Bronchial epithelial cell (primary cell): ENCODE results near the gene AGAP1. TPM values are rescaled to one million over a fixed set of nuclear protein-coding genes. Genes with fewer than 3 reads are reported as not detected.

ENCODE experiments used
- DNase-seq: peaks from one replicate; pipeline ENCODE4 v3.0.0-alpha.2; 2010; ENCODE audit warnings: low read depth
- FAIRE-seq: peaks from 2 replicates; lab custom pipeline; 2011; peaks lifted over from hg19 to GRCh38; lab: Jason Lieb, UNC
- H3K27me3 ChIP-seq: 2 replicates; pipeline ENCODE4 v1.5.1; 2011; ENCODE audit warnings: low read length; ENCODE audit not compliant: control insufficient read depth, insufficient read depth
- H3K36me3 ChIP-seq: 2 replicates; pipeline ENCODE4 v1.5.1; 2011; ENCODE audit warnings: low read length; ENCODE audit not compliant: control insufficient read depth, insufficient read depth
- H3K4me3 ChIP-seq: 2 replicates; pipeline ENCODE4 v1.5.1; 2011; ENCODE audit warnings: mild to moderate bottlenecking, low read depth, low read length, control low read depth
- CTCF ChIP-seq: IDR thresholded peaks from 2 replicates; pipeline ENCODE4 v1.5.1; 2011; ENCODE audit warnings: mild to moderate bottlenecking, moderate library complexity, low read length, control low read depth, inconsistent platforms; ENCODE audit not compliant: insufficient read depth, severe bottlenecking
- total RNA-seq: library from RNA; depleted of rRNA; stranded (reverse); fragments of >200 nt; gene quantifications from 2 replicates; pipeline ENCODE4 v1.2.1, GENCODE V29; 2014

Gene AGAP1
- total RNA-seq, 1 donor from 2014 or later, result 22.4 TPM

- Histone ChIP-seq H3K36me3 (no peaks in the 10 kb centered on the region), H3K4me3 (no peak overlapping the region), H3K27me3 (no peaks in the 10 kb centered on the region)
- FAIRE-seq (no peak), DNase-seq (no peak)
- no peak for TF ChIP-seq CTCF
Observed at GRCh38 chr2:235832941-235833340, 339.1 kb downstream of the AGAP1 start.

GRCh38 chr2:235833971-235834620 lies 340.3 kb downstream of the AGAP1 start:
- Histone ChIP-seq H3K4me3 (no peak overlapping the region), H3K36me3 (no peaks in the 10 kb centered on the region), H3K27me3 (no peaks in the 10 kb centered on the region)
- TF ChIP-seq CTCF, result no peak
- no peak for FAIRE-seq
- DNase-seq, result no peak

GRCh38 chr2:235834781-235835180 lies 340.9 kb downstream of the AGAP1 start:
- DNase-seq (no peak), FAIRE-seq (no peak)
- H3K36me3 ChIP-seq, result no peaks in the 10 kb centered on the region
- TF ChIP-seq CTCF, result no peak
- no peaks in the 10 kb centered on the region for H3K27me3 ChIP-seq
- H3K4me3 ChIP-seq, result no peak overlapping the region

GRCh38 chr2:235835810-235836209 lies 342.0 kb downstream of the AGAP1 start:
- FAIRE-seq, result no peak
- TF ChIP-seq CTCF, result no peak
- Histone ChIP-seq H3K36me3 (no peaks in the 10 kb centered on the region), H3K27me3 (no peaks in the 10 kb centered on the region), H3K4me3 (no peak overlapping the region)
- no peak for DNase-seq

- no peak overlapping the region for H3K4me3 ChIP-seq
- no peaks in the 10 kb centered on the region for H3K27me3 ChIP-seq
- FAIRE-seq, result peak; percentile 68
- DNase-seq, result peak; percentile 9
- H3K36me3 ChIP-seq, result no peaks in the 10 kb centered on the region
- TF ChIP-seq CTCF, result no peak
Observed at GRCh38 chr2:235836491-235836911, 342.7 kb downstream of the AGAP1 start.

GRCh38 chr2:235839226-235839625 lies 345.4 kb downstream of the AGAP1 start:
- no peak for DNase-seq
- FAIRE-seq, result no peak
- TF ChIP-seq CTCF, result no peak

More at GRCh38 chr2:235839226-235839625, 345.4 kb downstream of the AGAP1 start:
- Histone ChIP-seq H3K4me3 (no peak overlapping the region), H3K27me3 (no peaks in the 10 kb centered on the region), H3K36me3 (no peaks in the 10 kb centered on the region)
